Thoracic aorta (tissue), 2 donors: ENCODE measurements around the gene TTYH3. TPM values are rescaled to one million over a fixed set of nuclear protein-coding genes. Genes with fewer than 3 reads are reported as not detected.
A peak's percentile ranks its signal among the peaks of the same experiment; 100 is the strongest.

Experiments
- ATAC-seq: fragments of 150-250 bp; one replicate; pipeline ENCODE4 v1.8.0; 2017; ENCODE audit warnings: low read depth; ENCODE audit not compliant: insufficient number of reproducible peaks, low FRiP score
- DNase-seq: peaks from one replicate; pipeline ENCODE4 v3.0.0-alpha.2; 2020; ENCODE audit warnings: low spot score
- H3K27ac ChIP-seq, 2 donors: fragments of 200-600 bp; sonication (generic); 1 replicate in 1 of 2; 2 replicates in 1 of 2; pipeline ENCODE4 v1.5.1; 2016; ENCODE audit warnings: mild to moderate bottlenecking in 2 of 2, moderate library complexity in 2 of 2
- H3K27me3 ChIP-seq: fragments of 200-600 bp; sonication (generic); replicated peaks from 2 replicates; pipeline ENCODE4 v1.6.0; 2016; ENCODE audit warnings: mild to moderate bottlenecking; ENCODE audit not compliant: insufficient read depth
- H3K36me3 ChIP-seq: fragments of 200-600 bp; sonication (generic); one replicate; pipeline ENCODE4 v1.5.1; 2016
- H3K4me1 ChIP-seq, 2 donors: fragments of 200-600 bp; sonication (generic); 1 replicate in 1 of 2; 2 replicates in 1 of 2; pipeline versions ENCODE4 v1.5.1 to v1.6.0; 2016; ENCODE audit warnings: low read depth in 2 of 2, mild to moderate bottlenecking in 1 of 2; ENCODE audit not compliant: control insufficient read depth in 1 of 2
- H3K4me3 ChIP-seq: fragments of 200-600 bp; sonication (generic); 2 replicates; pipeline ENCODE4 v1.5.1; 2016; ENCODE audit warnings: mild to moderate bottlenecking
- H3K9me3 ChIP-seq: fragments of 200-600 bp; sonication (generic); 2 replicates; pipeline ENCODE4 v1.5.1; 2016
- CTCF ChIP-seq: fragments of 200-600 bp; sonication (generic); IDR thresholded peaks from one replicate; pipeline ENCODE4 v1.5.1; 2019; ENCODE audit warnings: antibody characterized with exemption
- total RNA-seq, 2 donors: library from RNA; depleted of rRNA; stranded (reverse); fragments of >200 nt; gene quantifications; one replicate each; pipeline versions ENCODE4 v1.1.0 to v1.2.3, GENCODE V29; 2016

TTYH3 gene
- total RNA-seq, 2 donors from 2014 or later: 58.6 to 69.3 TPM

DNA sequence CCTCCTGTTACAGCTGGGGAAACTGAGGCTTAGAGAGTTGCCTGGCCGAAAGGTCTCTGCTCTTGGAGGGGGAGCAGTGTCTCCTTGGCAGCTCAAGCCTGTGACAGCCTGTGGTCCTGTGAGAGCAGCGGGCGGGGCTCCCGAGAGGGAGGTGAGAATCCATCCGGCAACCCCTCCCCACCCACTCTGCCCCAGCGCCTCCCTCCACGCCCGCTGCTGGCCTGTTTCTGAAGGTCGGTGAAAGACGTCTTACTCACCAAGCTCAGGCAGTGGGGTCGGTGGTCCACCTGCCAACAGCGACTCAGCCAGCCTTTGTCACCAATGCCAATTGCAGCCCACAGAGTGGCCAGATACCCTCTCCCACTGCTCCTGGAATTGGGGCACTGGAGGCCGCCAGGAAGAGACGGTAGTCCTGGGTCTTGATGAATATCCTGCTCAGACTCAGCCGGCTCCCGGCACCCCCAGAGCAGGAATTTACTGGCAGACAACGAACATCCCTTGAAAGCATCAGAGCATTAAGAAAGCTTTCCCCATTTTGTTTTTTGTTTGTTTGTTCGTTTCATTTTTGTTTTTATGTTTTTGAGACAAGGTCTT, 7.4 kb upstream of the TTYH3 start:
- Histone ChIP-seq H3K4me1 (peaks cover 6 to 35% of the 10 kb centered on the region in 2 donors), H3K4me3 (no peak overlapping the region), H3K27ac (no peak overlapping the region), H3K36me3 (no peaks in the 10 kb centered on the region), H3K9me3 (no peaks in the 10 kb centered on the region), H3K27me3 (no peaks in the 10 kb centered on the region)
- no peak for TF ChIP-seq CTCF
- DNase-seq (no peak), ATAC-seq (no peak)

- H3K4me1 ChIP-seq: peaks cover 7 to 27% of the 10 kb centered on the region in 2 donors
- H3K9me3 ChIP-seq: no peaks in the 10 kb centered on the region
- no peaks in the 10 kb centered on the region for H3K36me3 ChIP-seq
- ATAC-seq (no peak), DNase-seq (no peak)
- H3K27ac ChIP-seq: peak overlapping the region in 1 of 2 donors; percentile 36
- H3K4me3 ChIP-seq: no peak overlapping the region
- TF ChIP-seq CTCF: no peak
- no peaks in the 10 kb centered on the region for H3K27me3 ChIP-seq
Observed at GRCh38 chr7:2626498-2627117, 5.2 kb upstream of the TTYH3 start.

DNA sequence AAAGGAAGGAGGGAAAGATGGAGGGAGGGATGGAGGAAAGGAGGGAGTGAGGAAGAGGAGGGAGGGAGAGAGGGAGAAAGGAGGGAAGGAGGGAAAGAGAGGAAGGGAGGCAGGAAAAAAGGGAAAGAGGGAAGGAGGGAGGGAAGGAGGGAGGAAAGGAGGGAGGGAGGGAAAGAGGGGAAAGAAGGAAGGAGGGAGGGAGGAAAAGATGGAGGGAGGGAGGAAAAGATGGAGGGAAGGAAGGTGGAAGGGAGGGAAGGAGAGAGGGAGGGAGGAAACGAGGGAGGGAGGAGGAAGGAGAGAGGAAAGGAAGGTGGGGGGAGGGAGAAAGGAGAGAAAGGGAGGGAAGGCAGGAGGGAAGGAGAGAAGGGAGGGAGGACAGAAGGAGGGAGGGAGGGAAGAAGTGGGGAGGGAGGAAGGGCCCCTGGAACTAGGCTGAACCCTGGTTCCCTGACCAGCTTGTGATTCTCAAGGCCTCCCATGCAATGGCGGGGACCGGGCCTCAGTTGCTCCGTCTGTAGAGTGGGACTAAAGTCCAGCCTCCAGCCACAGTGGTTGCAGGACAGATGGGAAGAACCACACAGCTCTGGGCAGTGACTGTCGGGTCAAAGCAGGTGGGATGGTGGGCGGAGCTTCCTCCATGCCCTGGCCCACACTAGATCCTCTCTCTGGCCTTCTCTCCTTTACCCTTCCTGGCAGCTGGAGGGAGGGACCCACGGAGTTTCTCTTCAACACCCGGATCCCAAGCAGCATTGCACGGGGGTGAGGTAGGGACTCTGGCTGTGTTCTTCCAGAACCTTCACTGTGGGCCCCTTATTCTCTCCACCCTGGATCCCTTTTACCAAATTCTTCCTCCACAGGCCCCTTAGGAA, 4.3 kb upstream of the TTYH3 start:
- ATAC-seq (no peak), DNase-seq (no peak)
- no peak overlapping the region for H3K4me3 ChIP-seq
- H3K27me3 ChIP-seq: no peaks in the 10 kb centered on the region
- TF ChIP-seq CTCF: no peak
- peaks cover 4 to 20% of the 10 kb centered on the region in 2 donors for H3K4me1 ChIP-seq
- H3K9me3 ChIP-seq: no peaks in the 10 kb centered on the region
- H3K27ac ChIP-seq: peak overlapping the region in 1 of 2 donors; percentile 36
- no peaks in the 10 kb centered on the region for H3K36me3 ChIP-seq

DNA sequence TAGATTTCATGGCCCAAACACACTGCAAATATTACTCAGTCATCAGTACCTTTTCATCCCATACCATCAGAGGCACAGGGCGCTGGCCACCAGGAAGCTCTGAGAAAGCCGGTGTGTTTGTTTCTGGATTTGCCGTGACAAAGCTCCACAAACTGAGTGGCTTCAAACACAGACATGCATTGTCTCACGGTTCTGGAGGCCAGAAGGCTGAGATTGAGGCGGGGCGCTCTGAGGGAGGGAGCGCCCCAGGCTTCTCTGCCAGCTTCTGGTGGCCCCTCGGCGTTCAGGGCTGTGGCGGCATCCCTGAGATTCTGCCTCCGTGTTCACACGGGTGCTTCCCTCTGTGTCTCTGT, 3.7 kb upstream of the TTYH3 start:
- H3K9me3 ChIP-seq: no peaks in the 10 kb centered on the region
- H3K27me3 ChIP-seq: no peaks in the 10 kb centered on the region
- no peak overlapping the region for H3K4me3 ChIP-seq
- DNase-seq (no peak), ATAC-seq (no peak)
- H3K27ac ChIP-seq: no peak overlapping the region
- H3K4me1 ChIP-seq: peaks cover 4 to 19% of the 10 kb centered on the region in 2 donors
- H3K36me3 ChIP-seq: no peaks in the 10 kb centered on the region
- TF ChIP-seq CTCF: no peak

- Histone ChIP-seq H3K4me1 (peaks cover 10 to 27% of the 10 kb centered on the region in 2 donors), H3K4me3 (no peak overlapping the region), H3K36me3 (no peaks in the 10 kb centered on the region), H3K27ac (no peak overlapping the region), H3K9me3 (no peaks in the 10 kb centered on the region), H3K27me3 (no peaks in the 10 kb centered on the region)
- ATAC-seq: no peak
- no peak for DNase-seq
- no peak for TF ChIP-seq CTCF
Observed at GRCh38 chr7:2628891-2629290, 2.9 kb upstream of the TTYH3 start.
